ENCODE results near the gene RO60. TPM values are rescaled to one million over a fixed set of nuclear protein-coding genes. Genes with fewer than 3 reads are reported as not detected.
A peak's percentile ranks its signal among the peaks of the same experiment; 100 is the strongest.

The RO60 gene
- total and polyA plus RNA-seq, 4 experiments from 2014 or later, result 75.2 to 133 (median 89.1) TPM

GRCh38 chr1:193104907-193105820, 45.8 kb downstream of the RO60 start, which contains the start of gene GLRX2:
Gene GLRX2 (minus strand): TSS chr1:193105414. CDS start chr1:193105382, 32 bp downstream.
- ChIA-PET CTCF (ENCODE audit: partially characterized antibody) (interaction anchor here (1.8 to 2.3 kb wide), 2 partner anchors 16 to 46 kb away, joined by 8 to 10 read pairs; partner anchors contain the start of genes CDC73, RO60 and UCHL5), POLR2A (ENCODE audit: partially characterized antibody) (interaction anchor here (1.7 to 5.8 kb wide), 3 partner anchors 17 to 298 kb away, joined by 7 to 44 read pairs (median 14); partner anchors contain the start of genes CDC73, RO60 and UCHL5)
- H3K4me1 Mint-ChIP-seq, result peaks cover 19 to 30% (median 24%) of the 10 kb centered on the region in 4 donors
- H3K27ac Mint-ChIP-seq, result peak within 1 kb of the TSS; percentile 61 to 95 (median 91)
- intact Hi-C loops (cut with micrococcal nuclease), result loop anchor here (1.0 to 5.0 kb wide), 3 partner anchors 16 to 298 kb away; partner anchors contain the start of genes RGS2, RO60 and UCHL5
- peak; percentile 43 to 71 (median 58) for DNase-seq
- Histone ChIP-seq H3K27ac (ENCODE audit: low read depth, low read length) (peak within 1 kb of the TSS; percentile 59), H3K9me3 (ENCODE audit: control insufficient read depth in 1 of 2, low read length in 2 of 2) (no peaks in the 10 kb centered on the region), H3K36me3 (ENCODE audit: insufficient read depth, low read length) (no peaks in the 10 kb centered on the region), H3K27me3 (ENCODE audit: insufficient read depth, low read length) (no peaks in the 10 kb centered on the region), H3K4me3 (ENCODE audit: low read length in 2 of 2) (peak within 1 kb of the TSS; percentile 65 to 94), H3K4me1 (ENCODE audit: insufficient read depth, low read length) (peaks cover 18% of the 10 kb centered on the region)
- H3K27me3 Mint-ChIP-seq, result no peaks in the 10 kb centered on the region
- H3K36me3 Mint-ChIP-seq, result peaks cover 3 to 9% of the 10 kb centered on the region in 2 donors
- no peaks in the 10 kb centered on the region for H3K9me3 Mint-ChIP-seq
- H3K4me3 Mint-ChIP-seq, result peak within 1 kb of the TSS; percentile 94 to 98 (median 95)

GRCh38 chr1:193105821-193106177, 46.4 kb downstream of the RO60 start:
- Mint-ChIP-seq H3K27me3 (no peaks in the 10 kb centered on the region), H3K4me3 (peak overlapping the region; percentile 82 to 97 (median 92)), H3K27ac (peak overlapping the region in 6 of 7 donors; percentile 61 to 92 (median 89)), H3K36me3 (peaks cover 3 to 4% of the 10 kb centered on the region in 2 donors), H3K9me3 (no peaks in the 10 kb centered on the region), H3K4me1 (peaks cover 17 to 30% (median 24%) of the 10 kb centered on the region in 4 donors)
- ChIA-PET CTCF (ENCODE audit: partially characterized antibody) (interaction anchor here (2.3 kb wide), 1 partner anchor 47 kb away, joined by 10 read pairs; the partner anchor contains the start of genes RO60 and UCHL5), POLR2A (ENCODE audit: partially characterized antibody) (interaction anchor here (1.9 to 5.8 kb wide), 2 partner anchors 16 to 299 kb away, joined by 7 to 44 read pairs; partner anchors contain the start of gene CDC73)
- no peak for DNase-seq
- Histone ChIP-seq H3K9me3 (ENCODE audit: control insufficient read depth in 1 of 2, low read length in 2 of 2) (no peaks in the 10 kb centered on the region), H3K27me3 (ENCODE audit: insufficient read depth, low read length) (no peaks in the 10 kb centered on the region), H3K36me3 (ENCODE audit: insufficient read depth, low read length) (no peaks in the 10 kb centered on the region), H3K4me3 (ENCODE audit: low read length in 2 of 2) (peak overlapping the region in 1 of 2 donors; percentile 65), H3K4me1 (ENCODE audit: insufficient read depth, low read length) (peaks cover 18% of the 10 kb centered on the region), H3K27ac (ENCODE audit: low read depth, low read length) (peak overlapping the region; percentile 59)
- intact Hi-C loops (cut with micrococcal nuclease), result loop anchor here (1.0 to 5.0 kb wide), 3 partner anchors 16 to 298 kb away; partner anchors contain the start of genes RGS2, RO60 and UCHL5

GRCh38 chr1:193108471-193108870, 49.1 kb downstream of the RO60 start:
- Mint-ChIP-seq H3K27ac (no peak overlapping the region), H3K4me1 (peaks cover 10 to 21% (median 13%) of the 10 kb centered on the region in 4 donors), H3K36me3 (peaks cover 0 to 4% of the 10 kb centered on the region in 2 donors), H3K9me3 (no peaks in the 10 kb centered on the region), H3K4me3 (no peak overlapping the region), H3K27me3 (no peaks in the 10 kb centered on the region)
- intact Hi-C loops (cut with micrococcal nuclease), result loop anchor here (5.0 kb wide), 1 partner anchor 301 kb away; the partner anchor contains the start of gene RGS2
- Histone ChIP-seq H3K27ac (ENCODE audit: low read depth, low read length) (no peak overlapping the region), H3K36me3 (ENCODE audit: insufficient read depth, low read length) (no peaks in the 10 kb centered on the region), H3K9me3 (ENCODE audit: control insufficient read depth in 1 of 2, low read length in 2 of 2) (no peaks in the 10 kb centered on the region), H3K27me3 (ENCODE audit: insufficient read depth, low read length) (no peaks in the 10 kb centered on the region), H3K4me3 (ENCODE audit: low read length in 2 of 2) (no peak overlapping the region), H3K4me1 (ENCODE audit: insufficient read depth, low read length) (peaks cover 9% of the 10 kb centered on the region)
- ChIA-PET POLR2A (ENCODE audit: partially characterized antibody) (no interaction called here), CTCF (ENCODE audit: partially characterized antibody) (interaction anchor here (0.9 to 1.2 kb wide), 2 partner anchors 9 to 12 kb away, joined by 3 to 5 read pairs; partner anchors contain the start of gene CDC73)
- no peak for DNase-seq

Other genes starting within 250 kb of the RO60 start
- 10 to 100 TPM; 31.2 to 34.6 TPM for gene UCHL5, start 252 bp upstream of the RO60 start, total RNA-seq
- gene UCHL5, start 252 bp upstream of the RO60 start, polyA plus RNA-seq, result 10 to 100 TPM; 45.9 to 72.8 TPM
- 10 to 100 TPM; 15.0 to 17.0 TPM for gene GLRX2, start 45.8 kb downstream of the RO60 start, total RNA-seq
- gene GLRX2, start 45.8 kb downstream of the RO60 start, polyA plus RNA-seq, result 10 to 100 TPM; 15.2 to 16.3 TPM
- 10 to 100 TPM; 70.4 to 75.0 TPM for gene CDC73, start 62.4 kb downstream of the RO60 start, total RNA-seq
- gene CDC73, start 62.4 kb downstream of the RO60 start, polyA plus RNA-seq, result 10 to 100 TPM; 70.5 to 72.2 TPM
- gene B3GALT2, start 127.0 kb downstream of the RO60 start, total RNA-seq, result 10 to 100 TPM; 15.1 TPM
- gene B3GALT2, start 127.0 kb downstream of the RO60 start, polyA plus RNA-seq, result 1 to 10 TPM in 1 of 2 donors, under 1 TPM in 1; 0.21 to 4.9 TPM

Measured in CD4-positive, alpha-beta memory T cell (primary cell).